Kidney (tissue), 14 donors: Measurements from ENCODE around the gene KCNJ9. TPM values are rescaled to one million over a fixed set of nuclear protein-coding genes. Genes with fewer than 3 reads are reported as not detected.
A peak's percentile ranks its signal among the peaks of the same experiment; 100 is the strongest.

Source experiments
- DNase-seq, 5 donors: peaks; one replicate each; pipeline ENCODE4 v3.0.0-alpha.2; 2013 to 2020
- FAIRE-seq: peaks from 2 replicates; lab custom pipeline; 2012; peaks lifted over from hg19 to GRCh38; lab: Jason Lieb, UNC
- H3K27ac ChIP-seq, 2 donors: one replicate each; pipeline ENCODE4 v1.7.0; 2013; ENCODE audit warnings: low read depth in 2 of 2, low read length in 2 of 2, inconsistent platforms in 1 of 2
- H3K27me3 ChIP-seq: one replicate; pipeline ENCODE4 v1.7.1; 2013; ENCODE audit warnings: low read length, inconsistent platforms; ENCODE audit not compliant: control insufficient read depth, insufficient read depth
- H3K36me3 ChIP-seq, 3 donors: one replicate each; pipeline versions ENCODE4 v1.7.0 to v1.7.1; 2013; ENCODE audit warnings: low read length in 3 of 3, control low read depth in 1 of 3, inconsistent platforms in 1 of 3; ENCODE audit not compliant: insufficient read depth in 3 of 3, control insufficient read depth in 2 of 3
- H3K4me1 ChIP-seq, 3 donors: one replicate each; pipeline versions ENCODE4 v1.7.0 to v1.7.1; 2013; ENCODE audit warnings: low read length in 3 of 3, inconsistent platforms in 1 of 3, low read depth in 1 of 3; ENCODE audit not compliant: control insufficient read depth in 2 of 3, insufficient read depth in 2 of 3
- H3K4me3 ChIP-seq, 3 donors: one replicate each; pipeline versions ENCODE4 v1.7.0 to v1.8.1; 2013; ENCODE audit warnings: low read length in 3 of 3, control low read depth in 1 of 3, inconsistent platforms in 1 of 3
- H3K9ac ChIP-seq, 3 donors: one replicate each; pipeline versions ENCODE4 v1.7.0 to v1.7.1; 2013; ENCODE audit warnings: low read length in 3 of 3, control low read depth in 1 of 3, inconsistent platforms in 1 of 3
- H3K9me3 ChIP-seq, 3 donors: one replicate each; pipeline versions ENCODE4 v1.7.0 to v1.7.1; 2013; ENCODE audit warnings: low read length in 3 of 3, control low read depth in 1 of 3, inconsistent platforms in 1 of 3; ENCODE audit not compliant: control insufficient read depth in 2 of 3, insufficient read depth in 1 of 3
- intact Hi-C: fragments of 100-400 bp; cut with DNase I; formaldehyde crosslinking; loops from one replicate; pipeline ENCODE4 v1.11.1; 2022
- polyA plus RNA-seq: library from polyadenylated mRNA; stranded (reverse); fragments of 350-450 nt; fragmentation: Illumina TruSeq; extraction: RNeasy Lipid Tissue Mini Kit (QIAGEN cat#74804); gene quantifications from one replicate; pipeline ENCODE4 v1.2.3, GENCODE V29; 2014; ENCODE audit warnings: low read depth, low replicate concordance; ENCODE audit not compliant: insufficient read depth
- total RNA-seq: library from RNA; stranded (reverse); fragmentation: NEBNext Ultra II Directional; extraction: Animal tissue kit (Norgen Biotek cat#: 25700); gene quantifications from one replicate; pipeline ENCODE4 v1.2.1, GENCODE V29; 2021
- TF ChIP-seq, protein P1 (sequence below): IDR thresholded peaks from 3 replicates; pipeline ENCODE4 v1.5.1; 2012; ENCODE audit warnings: mild to moderate bottlenecking, moderate library complexity, borderline replicate concordance; ENCODE audit not compliant: insufficient read depth; ENCODE audit errors: extremely low read depth
- donor health status: control.
- donor health status: control.
- donor health status: control.
- donor health status: control.
- donor health status: control.
- donor health status: DM: yes; HTN: yes; CAD: no.
- donor health status: Normal renal cell carcinoma (clear cell type).

The KCNJ9 gene
- total and polyA plus RNA-seq, 2 donors from 2014 or later = 0.09 TPM; not detected in 1

DNA sequence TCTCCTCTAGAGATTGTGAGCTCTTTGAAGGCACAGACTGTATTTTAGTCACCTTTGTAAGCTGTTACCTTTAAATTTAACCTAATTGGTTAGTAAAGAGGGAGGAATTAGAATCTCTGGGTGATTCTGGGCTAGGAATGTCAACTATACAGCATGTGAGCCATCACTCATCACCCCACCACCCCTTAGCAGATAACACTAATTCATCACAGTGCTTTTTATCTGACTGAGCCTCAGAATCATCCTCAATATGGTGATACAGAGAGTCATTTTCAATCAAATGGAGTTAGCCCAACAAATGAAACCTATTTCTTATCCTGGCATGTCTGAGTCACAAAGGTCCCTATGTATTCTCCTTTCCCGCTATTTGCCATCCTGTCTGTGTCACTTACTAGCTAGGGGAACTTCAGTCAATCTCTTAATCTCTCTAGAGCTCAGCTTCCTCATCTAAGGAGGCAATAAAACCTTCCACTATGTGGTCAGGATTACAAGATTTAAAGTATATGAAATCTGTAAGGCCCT, 24.6 kb upstream of the KCNJ9 start:
- H3K9me3 ChIP-seq = no peaks in the 10 kb centered on the region
- H3K36me3 ChIP-seq = no peaks in the 10 kb centered on the region
- TF ChIP-seq, protein P1, sequence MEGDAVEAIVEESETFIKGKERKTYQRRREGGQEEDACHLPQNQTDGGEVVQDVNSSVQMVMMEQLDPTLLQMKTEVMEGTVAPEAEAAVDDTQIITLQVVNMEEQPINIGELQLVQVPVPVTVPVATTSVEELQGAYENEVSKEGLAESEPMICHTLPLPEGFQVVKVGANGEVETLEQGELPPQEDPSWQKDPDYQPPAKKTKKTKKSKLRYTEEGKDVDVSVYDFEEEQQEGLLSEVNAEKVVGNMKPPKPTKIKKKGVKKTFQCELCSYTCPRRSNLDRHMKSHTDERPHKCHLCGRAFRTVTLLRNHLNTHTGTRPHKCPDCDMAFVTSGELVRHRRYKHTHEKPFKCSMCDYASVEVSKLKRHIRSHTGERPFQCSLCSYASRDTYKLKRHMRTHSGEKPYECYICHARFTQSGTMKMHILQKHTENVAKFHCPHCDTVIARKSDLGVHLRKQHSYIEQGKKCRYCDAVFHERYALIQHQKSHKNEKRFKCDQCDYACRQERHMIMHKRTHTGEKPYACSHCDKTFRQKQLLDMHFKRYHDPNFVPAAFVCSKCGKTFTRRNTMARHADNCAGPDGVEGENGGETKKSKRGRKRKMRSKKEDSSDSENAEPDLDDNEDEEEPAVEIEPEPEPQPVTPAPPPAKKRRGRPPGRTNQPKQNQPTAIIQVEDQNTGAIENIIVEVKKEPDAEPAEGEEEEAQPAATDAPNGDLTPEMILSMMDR = no peak
- no peak overlapping the region for H3K9ac ChIP-seq
- no peak overlapping the region for H3K27ac ChIP-seq
- H3K4me3 ChIP-seq = no peak overlapping the region
- FAIRE-seq (no peak), DNase-seq (no peak)
- peaks cover 0 to 7% (median 4%) of the 10 kb centered on the region in 3 donors for H3K4me1 ChIP-seq
- H3K27me3 ChIP-seq = no peaks in the 10 kb centered on the region
- intact Hi-C loops = no loop called here

DNA sequence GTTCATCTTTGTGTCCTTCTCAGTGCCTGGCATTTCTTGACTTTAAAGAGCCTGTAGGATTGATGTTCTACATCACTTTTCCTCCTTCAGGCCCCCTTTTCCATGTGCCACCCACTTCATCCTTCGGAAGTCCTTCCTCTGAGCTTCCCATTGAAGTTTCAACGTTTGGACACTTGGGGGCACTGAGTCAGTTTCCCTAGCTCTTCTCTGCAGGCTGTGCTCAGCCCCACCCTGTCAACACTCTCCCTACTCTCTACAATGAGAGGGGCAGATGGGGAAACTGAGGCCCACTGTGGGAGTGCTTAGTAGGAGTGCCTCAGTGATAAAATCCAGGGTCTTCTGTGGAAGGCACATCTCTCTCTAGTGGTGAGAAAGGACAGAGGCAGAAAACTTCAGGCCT, 23.3 kb upstream of the KCNJ9 start:
- Histone ChIP-seq H3K4me3 (no peak overlapping the region), H3K27me3 (no peaks in the 10 kb centered on the region), H3K27ac (no peak overlapping the region), H3K9ac (no peak overlapping the region), H3K4me1 (peaks cover 0 to 10% (median 4%) of the 10 kb centered on the region in 3 donors), H3K36me3 (no peaks in the 10 kb centered on the region), H3K9me3 (no peaks in the 10 kb centered on the region)
- intact Hi-C loops = no loop called here
- FAIRE-seq (no peak), DNase-seq (no peak)
- TF ChIP-seq, protein P1 = no peak

GRCh38 chr1:160061369-160062229, 19.7 kb upstream of the KCNJ9 start:
- TF ChIP-seq, protein P1 = no peak

More at GRCh38 chr1:160061369-160062229, 19.7 kb upstream of the KCNJ9 start:
- Histone ChIP-seq H3K4me1 (peaks cover 0 to 13% (median 4%) of the 10 kb centered on the region in 3 donors), H3K9me3 (no peaks in the 10 kb centered on the region), H3K4me3 (peak overlapping the region in 1 of 3 donors; percentile 18), H3K27me3 (no peaks in the 10 kb centered on the region), H3K36me3 (no peaks in the 10 kb centered on the region), H3K27ac (peak overlapping the region; percentile 66 to 72), H3K9ac (no peak overlapping the region)
- intact Hi-C loops = no loop called here
- no peak for FAIRE-seq
- DNase-seq = peak; percentile 71 to 79 (median 78)
